GM21529 (cell line): ENCODE measurements around the gene GATA3.
"Not testable (repeated sequence)": the region's sequence is repeated elsewhere in the genome, so short reads cannot be mapped to it uniquely, and the experiment has no call there.

Experiments
- ATAC-seq: cut with Tn5 transposase; IDR thresholded peaks from one replicate; pipeline ENCODE4 v1.9.1; 2021; ENCODE audit not compliant: unreplicated experiment

Gene GATA3

GRCh38 chr10:8054494-8055407 lies at the start of gene GATA3:
Gene GATA3, plus strand, starts transcription at chr10:8054688. Its CDS starts 968 bp downstream, at chr10:8055656.
- peak; percentile 42 for ATAC-seq

GRCh38 chr10:8006274-8006999 lies 48.1 kb upstream of the GATA3 start:
- no peak for ATAC-seq

GRCh38 chr10:8009031-8009430 lies 45.5 kb upstream of the GATA3 start:
- ATAC-seq = no peak

GRCh38 chr10:8013006-8013405 lies 41.5 kb upstream of the GATA3 start:
- ATAC-seq = no peak

- ATAC-seq = no peak
These were observed 40.9 kb upstream of the GATA3 start for GRCh38 chr10:8013619-8014018.

GRCh38 chr10:8014649-8015048 lies 39.8 kb upstream of the GATA3 start:
- ATAC-seq = no peak

GRCh38 chr10:8017277-8017676 lies 37.2 kb upstream of the GATA3 start:
- no peak for ATAC-seq

GRCh38 chr10:8023321-8023720 lies 31.2 kb upstream of the GATA3 start:
- no peak for ATAC-seq

- no peak for ATAC-seq
These were observed 30.6 kb upstream of the GATA3 start for GRCh38 chr10:8023851-8024250.

GRCh38 chr10:8026349-8027259 lies 27.9 kb upstream of the GATA3 start:
- no peak for ATAC-seq

- ATAC-seq = not testable (repeated sequence)
These were observed 23.3 kb upstream of the GATA3 start for GRCh38 chr10:8031211-8031610.

GRCh38 chr10:8032558-8032957 lies 21.9 kb upstream of the GATA3 start:
- ATAC-seq = no peak

- ATAC-seq = no peak
These were observed 20.5 kb upstream of the GATA3 start for GRCh38 chr10:8033812-8034465.

- no peak for ATAC-seq
These were observed 20.0 kb upstream of the GATA3 start for GRCh38 chr10:8034466-8035005.

GRCh38 chr10:8035006-8035640 lies 19.4 kb upstream of the GATA3 start:
- ATAC-seq = no peak

- no peak for ATAC-seq
These were observed 18.6 kb upstream of the GATA3 start for GRCh38 chr10:8035641-8036470.

GRCh38 chr10:8036506-8037198 lies 17.8 kb upstream of the GATA3 start:
- ATAC-seq = no peak

GRCh38 chr10:8037199-8037801 lies 17.2 kb upstream of the GATA3 start:
- no peak for ATAC-seq
